ENCODE data around the gene EFHC2.

The EFHC2 gene

DNA sequence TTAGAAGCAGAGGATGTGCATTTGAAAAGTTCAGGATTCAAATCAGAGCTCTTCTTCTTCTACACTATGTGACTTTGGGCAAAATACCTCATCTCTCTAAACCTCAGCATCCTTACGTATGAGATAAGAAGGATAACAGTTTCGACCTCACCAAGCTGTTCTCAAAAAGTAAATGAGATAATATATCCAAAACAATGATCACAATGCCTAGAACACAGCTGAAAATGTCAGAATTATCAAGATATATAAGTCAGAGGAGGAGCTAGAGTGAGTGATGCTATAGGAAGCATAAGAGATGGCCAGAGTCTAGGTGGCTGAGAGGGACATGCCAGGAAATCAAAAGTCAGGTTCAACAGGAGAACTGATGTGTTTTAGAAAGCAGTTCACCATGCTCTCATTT is 168.0 kb downstream of the EFHC2 start:
- TF ChIP-seq, protein P1, sequence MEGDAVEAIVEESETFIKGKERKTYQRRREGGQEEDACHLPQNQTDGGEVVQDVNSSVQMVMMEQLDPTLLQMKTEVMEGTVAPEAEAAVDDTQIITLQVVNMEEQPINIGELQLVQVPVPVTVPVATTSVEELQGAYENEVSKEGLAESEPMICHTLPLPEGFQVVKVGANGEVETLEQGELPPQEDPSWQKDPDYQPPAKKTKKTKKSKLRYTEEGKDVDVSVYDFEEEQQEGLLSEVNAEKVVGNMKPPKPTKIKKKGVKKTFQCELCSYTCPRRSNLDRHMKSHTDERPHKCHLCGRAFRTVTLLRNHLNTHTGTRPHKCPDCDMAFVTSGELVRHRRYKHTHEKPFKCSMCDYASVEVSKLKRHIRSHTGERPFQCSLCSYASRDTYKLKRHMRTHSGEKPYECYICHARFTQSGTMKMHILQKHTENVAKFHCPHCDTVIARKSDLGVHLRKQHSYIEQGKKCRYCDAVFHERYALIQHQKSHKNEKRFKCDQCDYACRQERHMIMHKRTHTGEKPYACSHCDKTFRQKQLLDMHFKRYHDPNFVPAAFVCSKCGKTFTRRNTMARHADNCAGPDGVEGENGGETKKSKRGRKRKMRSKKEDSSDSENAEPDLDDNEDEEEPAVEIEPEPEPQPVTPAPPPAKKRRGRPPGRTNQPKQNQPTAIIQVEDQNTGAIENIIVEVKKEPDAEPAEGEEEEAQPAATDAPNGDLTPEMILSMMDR (IDR thresholded peaks at IDR 0.05; ENCODE audit: low read depth, low read length, missing control alignments) = no peak
- in situ Hi-C loops (cut with HindIII; ENCODE audit: low sequenced_read_pairs) = no loop called here
- no peak for DNase-seq (ENCODE audit: low read depth)
- H3K4me3 ChIP-seq (ENCODE audit: low read depth, low read length) = no peak overlapping the region

DNA sequence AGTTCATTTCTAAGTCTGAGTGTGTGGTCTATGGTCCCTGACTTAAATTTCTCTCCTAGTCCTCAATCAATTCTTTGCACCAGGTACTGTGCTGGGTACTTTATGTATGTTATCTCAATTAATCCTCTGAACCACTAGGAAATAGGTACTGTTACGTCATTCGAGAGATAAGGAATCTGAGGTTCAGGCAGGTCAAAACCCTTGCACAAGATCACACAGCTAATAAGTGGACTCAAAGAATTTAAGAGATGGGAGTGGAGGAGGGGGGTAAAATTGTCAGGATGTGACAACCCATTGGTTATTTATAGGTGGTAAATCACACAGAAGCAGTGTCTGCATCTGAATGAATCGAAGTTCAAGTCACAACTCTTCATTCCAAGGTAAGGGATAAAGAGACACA is 169.4 kb downstream of the EFHC2 start:
- no peak overlapping the region for H3K4me3 ChIP-seq (ENCODE audit: low read depth, low read length)
- in situ Hi-C loops (cut with HindIII; ENCODE audit: low sequenced_read_pairs) = no loop called here
- DNase-seq (ENCODE audit: low read depth) = no peak
- TF ChIP-seq, protein P1 (IDR thresholded peaks at IDR 0.05; ENCODE audit: low read depth, low read length, missing control alignments) = no peak

DNA sequence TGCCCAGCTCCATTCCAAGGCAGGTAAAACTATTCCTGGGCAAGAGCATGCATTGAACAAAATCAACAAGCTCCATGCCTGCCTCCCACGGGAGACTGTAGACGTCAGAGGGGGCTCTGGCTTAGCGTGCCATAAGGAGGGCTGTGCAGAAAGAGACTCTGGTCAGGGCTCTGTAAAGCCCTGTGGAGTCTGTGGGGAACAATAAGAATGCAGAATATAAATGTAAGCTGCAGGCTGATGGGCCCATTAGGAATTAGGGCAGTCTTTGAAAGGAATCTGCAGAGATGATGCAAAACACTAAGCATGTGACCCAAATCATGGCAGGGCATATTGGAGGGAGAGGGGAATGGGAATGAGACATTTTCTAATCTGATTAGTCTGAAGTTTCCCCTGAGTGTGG is 170.3 kb downstream of the EFHC2 start:
- DNase-seq (ENCODE audit: low read depth) = no peak
- TF ChIP-seq, protein P1 (IDR thresholded peaks at IDR 0.05; ENCODE audit: low read depth, low read length, missing control alignments) = no peak

DNA sequence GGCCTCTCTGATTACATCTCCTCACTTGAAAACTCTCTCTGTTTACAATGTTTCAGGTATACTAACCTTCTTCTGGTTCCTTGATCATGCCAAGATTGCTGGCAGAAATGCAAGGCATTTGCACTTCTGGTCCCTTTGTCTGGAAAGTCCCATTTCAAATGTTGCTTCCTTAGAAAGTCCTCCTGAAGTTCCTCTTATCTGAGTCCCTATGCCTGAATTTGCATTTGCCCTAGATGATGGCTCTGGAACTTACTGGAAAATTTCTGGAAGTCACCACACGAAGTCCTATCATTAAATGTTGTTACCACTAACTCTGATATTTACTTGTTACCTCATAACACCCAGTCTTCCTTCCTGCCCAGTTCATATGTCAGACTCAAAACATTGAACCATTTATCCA is 176.4 kb downstream of the EFHC2 start:
- no peak overlapping the region for H3K4me3 ChIP-seq (ENCODE audit: low read depth, low read length)
- no peak for DNase-seq (ENCODE audit: low read depth)
- TF ChIP-seq, protein P1 (IDR thresholded peaks at IDR 0.05; ENCODE audit: low read depth, low read length, missing control alignments) = no peak
- in situ Hi-C loops (cut with HindIII; ENCODE audit: low sequenced_read_pairs) = no loop called here

More for the DNA sequence above, 170.3 kb downstream of the EFHC2 start:
- H3K4me3 ChIP-seq (ENCODE audit: low read depth, low read length) = no peak overlapping the region
- in situ Hi-C loops (cut with HindIII; ENCODE audit: low sequenced_read_pairs) = no loop called here

DNA sequence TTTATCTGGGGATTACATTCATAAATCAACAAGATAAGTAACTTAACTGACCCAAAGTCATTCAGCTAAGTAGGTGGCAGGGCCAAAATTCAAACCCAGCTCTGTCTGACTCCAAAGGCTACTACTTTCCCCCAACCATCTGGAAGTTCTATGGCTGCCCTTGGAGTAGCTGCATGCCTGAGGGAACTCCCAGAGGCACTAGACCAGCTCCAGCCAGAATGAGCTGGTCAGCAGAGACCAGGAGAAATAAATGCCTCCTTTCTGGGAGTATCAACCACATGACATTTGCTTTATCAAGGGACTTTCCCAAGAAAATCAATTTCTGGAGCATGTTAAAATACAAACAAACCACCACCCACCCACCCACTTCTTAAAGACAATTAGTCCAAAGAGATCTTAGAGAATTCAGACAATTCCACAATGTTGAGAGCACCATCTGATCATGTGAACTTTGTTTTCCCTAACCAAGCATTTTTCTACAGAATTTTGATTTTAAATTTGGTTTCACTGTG is 180.5 kb downstream of the EFHC2 start:
- no peak overlapping the region for H3K4me3 ChIP-seq (ENCODE audit: low read depth, low read length)
- DNase-seq (ENCODE audit: low read depth) = no peak
- in situ Hi-C loops (cut with HindIII; ENCODE audit: low sequenced_read_pairs) = no loop called here
- TF ChIP-seq, protein P1 (IDR thresholded peaks at IDR 0.05; ENCODE audit: low read depth, low read length, missing control alignments) = no peak

DNA sequence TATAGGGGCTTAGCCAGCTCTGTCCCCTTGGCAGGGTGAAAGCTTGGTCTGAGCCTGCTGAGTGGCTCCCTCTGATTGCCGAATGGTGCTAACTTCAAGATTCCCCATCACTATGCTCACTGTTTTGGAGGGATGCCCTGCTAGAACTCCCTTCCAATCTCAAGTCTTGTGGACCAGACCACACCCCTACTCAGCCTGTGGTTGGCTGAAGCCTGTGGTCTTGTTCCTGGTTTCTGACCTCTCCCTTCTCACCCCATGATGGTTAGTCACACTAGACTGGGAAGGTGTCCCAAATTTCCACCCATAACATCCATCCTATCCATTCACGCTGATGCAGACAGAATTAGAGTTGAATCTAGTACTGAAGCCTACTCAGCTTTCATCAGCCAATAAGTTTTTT is 185.6 kb downstream of the EFHC2 start:
- in situ Hi-C loops (cut with HindIII; ENCODE audit: low sequenced_read_pairs) = no loop called here
- H3K4me3 ChIP-seq (ENCODE audit: low read depth, low read length) = no peak overlapping the region
- TF ChIP-seq, protein P1 (IDR thresholded peaks at IDR 0.05; ENCODE audit: low read depth, low read length, missing control alignments) = no peak
- peak; percentile 20 for DNase-seq (ENCODE audit: low read depth)

DNA sequence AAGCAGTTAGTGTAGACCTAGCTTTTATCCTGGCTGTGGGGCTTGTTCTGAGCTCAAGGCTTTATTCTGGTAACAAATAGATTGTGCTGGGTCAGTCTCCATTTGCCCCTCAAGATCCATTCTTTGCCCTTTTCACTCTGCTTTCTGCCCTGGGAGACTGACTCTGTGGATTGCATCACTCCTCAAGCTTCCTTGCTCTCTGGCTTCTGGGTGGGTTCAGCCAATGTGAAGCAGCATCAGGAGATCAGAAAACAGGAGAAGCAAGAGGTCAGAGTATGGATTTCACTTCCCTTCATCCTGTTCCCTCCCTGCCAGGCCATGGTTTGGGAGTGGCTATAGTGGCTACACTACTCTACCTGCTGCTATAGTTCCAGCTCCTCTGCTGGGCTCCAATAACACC is 186.2 kb downstream of the EFHC2 start:
- in situ Hi-C loops (cut with HindIII; ENCODE audit: low sequenced_read_pairs) = no loop called here
- TF ChIP-seq, protein P1 (IDR thresholded peaks at IDR 0.05; ENCODE audit: low read depth, low read length, missing control alignments) = no peak
- H3K4me3 ChIP-seq (ENCODE audit: low read depth, low read length) = no peak overlapping the region
- DNase-seq (ENCODE audit: low read depth) = no peak
